ENCODE results near the gene PAX3. TPM values are rescaled to one million over a fixed set of nuclear protein-coding genes. Genes with fewer than 3 reads are reported as not detected.

PAX3 gene
- total and polyA plus RNA-seq, 2 experiments from 2014 or later = not detected

GRCh38 chr2:222283634-222284033, 15.2 kb downstream of the PAX3 start:
- Histone ChIP-seq H3K79me2 (ENCODE audit: insufficient read depth) (no peaks in the 10 kb centered on the region), H3K9me2 (ENCODE audit: insufficient read depth) (no peaks in the 10 kb centered on the region), H3K9ac (no peak overlapping the region), H3F3A (ENCODE audit: insufficient read depth) (no peaks in the 10 kb centered on the region), H3K4me3 (no peak overlapping the region), H3K36me3 (ENCODE audit: low read depth) (no peaks in the 10 kb centered on the region), H3K27ac (no peak overlapping the region), H3K9me3 (ENCODE audit: low read depth) (no peaks in the 10 kb centered on the region), H3K27me3 (replicated peaks; ENCODE audit: insufficient read depth) (peaks cover 18% of the 10 kb centered on the region), H3K4me1 (ENCODE audit: insufficient read depth) (no peaks in the 10 kb centered on the region), H3K4me2 (ENCODE audit: unreplicated experiment) (no peak overlapping the region), H4K20me1 (ENCODE audit: insufficient read depth) (no peaks in the 10 kb centered on the region), H2AFZ (no peak overlapping the region)
- 41 to 50% methylated on average over 8 of the region's 8 CpGs for whole genome bisulfite sequencing, 2 experiments (ENCODE audit: low coverage in 1 of 2, low lambda C conversion rate in 2 of 2, missing lambda C conversion rate in 2 of 2)
- TF ChIP-seq EZH2phosphoT487 (IDR thresholded peaks at IDR 0.05; ENCODE audit: insufficient read depth, low read depth) (no peak), EZH2 (IDR thresholded peaks at IDR 0.05; ENCODE audit: insufficient read depth, poor library complexity, severe bottlenecking) (no peak)
- in situ Hi-C loops (cut with MboI) = no loop called here
- no peak for DNase-seq

DNA sequence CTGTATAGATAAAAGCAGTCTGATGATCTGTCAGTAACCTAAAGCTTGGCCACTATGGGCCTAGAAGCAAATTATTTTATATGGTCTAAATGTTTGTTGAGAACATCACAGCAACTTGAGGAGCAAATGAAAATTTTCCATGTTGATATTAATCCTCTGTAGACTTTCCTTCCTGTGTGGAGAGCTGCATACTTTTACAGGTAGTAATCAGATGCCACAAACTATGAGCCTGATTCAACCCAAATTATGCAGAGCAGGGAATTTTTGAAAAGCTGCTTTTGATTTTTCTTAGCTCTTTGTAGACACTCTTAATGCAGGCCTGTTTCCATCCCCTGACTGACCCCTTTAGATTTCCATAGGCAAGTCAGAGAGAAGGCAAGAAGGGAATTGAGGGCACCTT, 17.3 kb downstream of the PAX3 start:
- no peaks in the 10 kb centered on the region for H3F3A ChIP-seq (ENCODE audit: insufficient read depth)
- in situ Hi-C loops (cut with MboI) = no loop called here
- no peaks in the 10 kb centered on the region for H3K27me3 ChIP-seq (replicated peaks; ENCODE audit: insufficient read depth)
- no peak overlapping the region for H3K4me3 ChIP-seq
- no peaks in the 10 kb centered on the region for H3K4me1 ChIP-seq (ENCODE audit: insufficient read depth)
- H2AFZ ChIP-seq = no peak overlapping the region
- H3K9me3 ChIP-seq (ENCODE audit: low read depth) = no peaks in the 10 kb centered on the region
- no peak for DNase-seq
- H4K20me1 ChIP-seq (ENCODE audit: insufficient read depth) = no peaks in the 10 kb centered on the region
- TF ChIP-seq EZH2phosphoT487 (IDR thresholded peaks at IDR 0.05; ENCODE audit: insufficient read depth, low read depth) = no peak
- TF ChIP-seq EZH2 (IDR thresholded peaks at IDR 0.05; ENCODE audit: insufficient read depth, poor library complexity, severe bottlenecking) = no peak
- H3K27ac ChIP-seq = no peak overlapping the region
- H3K9me2 ChIP-seq (ENCODE audit: insufficient read depth) = no peaks in the 10 kb centered on the region
- H3K9ac ChIP-seq = no peak overlapping the region
- H3K36me3 ChIP-seq (ENCODE audit: low read depth) = no peaks in the 10 kb centered on the region
- H3K4me2 ChIP-seq (ENCODE audit: unreplicated experiment) = no peak overlapping the region
- H3K79me2 ChIP-seq (ENCODE audit: insufficient read depth) = no peaks in the 10 kb centered on the region

- in situ Hi-C loops (cut with MboI) = no loop called here
- no peaks in the 10 kb centered on the region for H3K9me2 ChIP-seq (ENCODE audit: insufficient read depth)
- H4K20me1 ChIP-seq (ENCODE audit: insufficient read depth) = no peaks in the 10 kb centered on the region
- 15 to 17% methylated on average over 5 of the region's 5 CpGs for WGBS, 2 experiments (ENCODE audit: low coverage in 1 of 2, low lambda C conversion rate in 2 of 2, missing lambda C conversion rate in 2 of 2)
- H3K27ac ChIP-seq = no peak overlapping the region
- no peaks in the 10 kb centered on the region for H3K36me3 ChIP-seq (ENCODE audit: low read depth)
- no peaks in the 10 kb centered on the region for H3K4me1 ChIP-seq (ENCODE audit: insufficient read depth)
- no peak overlapping the region for H3K4me3 ChIP-seq
- DNase-seq = no peak
- no peak for TF ChIP-seq EZH2 (IDR thresholded peaks at IDR 0.05; ENCODE audit: insufficient read depth, poor library complexity, severe bottlenecking)
- no peak for TF ChIP-seq EZH2phosphoT487 (IDR thresholded peaks at IDR 0.05; ENCODE audit: insufficient read depth, low read depth)
- no peaks in the 10 kb centered on the region for H3K27me3 ChIP-seq (replicated peaks; ENCODE audit: insufficient read depth)
- H3K4me2 ChIP-seq (ENCODE audit: unreplicated experiment) = no peak overlapping the region
- H3K9ac ChIP-seq = no peak overlapping the region
- H3K9me3 ChIP-seq (ENCODE audit: low read depth) = no peaks in the 10 kb centered on the region
- no peak overlapping the region for H2AFZ ChIP-seq
- H3F3A ChIP-seq (ENCODE audit: insufficient read depth) = no peaks in the 10 kb centered on the region
- no peaks in the 10 kb centered on the region for H3K79me2 ChIP-seq (ENCODE audit: insufficient read depth)
Measured at GRCh38 chr2:222280795-222281194, 18.0 kb downstream of the PAX3 start.

DNA sequence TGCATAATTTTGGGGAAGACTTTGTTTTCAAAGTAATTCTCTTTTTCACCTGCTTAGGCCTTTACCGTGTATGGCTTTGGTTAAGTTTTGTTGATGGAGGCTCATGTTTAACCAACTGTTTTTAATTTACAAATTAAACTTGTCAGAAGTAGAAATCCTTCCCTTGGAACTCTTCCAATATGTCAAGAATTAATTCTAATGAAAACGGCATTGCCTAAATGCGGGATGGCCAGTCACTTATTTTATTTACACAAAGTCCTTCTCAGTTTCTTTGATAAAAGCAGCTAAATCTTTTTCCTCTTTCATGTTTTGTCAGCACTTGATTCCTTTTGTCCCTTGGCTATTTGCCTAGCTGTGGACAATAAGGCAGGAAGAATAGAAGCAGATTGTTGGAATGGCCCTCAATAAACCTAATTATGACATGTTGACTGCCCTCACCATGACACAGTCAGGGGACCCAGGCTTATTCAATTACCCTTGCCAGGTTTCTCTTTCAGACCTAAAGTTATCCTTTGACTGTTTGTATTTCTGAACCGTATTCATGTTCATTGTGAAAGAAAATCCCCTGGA, 26.3 kb downstream of the PAX3 start:
- H3K36me3 ChIP-seq (ENCODE audit: low read depth) = no peaks in the 10 kb centered on the region
- no peaks in the 10 kb centered on the region for H3F3A ChIP-seq (ENCODE audit: insufficient read depth)
- no peak overlapping the region for H2AFZ ChIP-seq
- no peaks in the 10 kb centered on the region for H3K9me3 ChIP-seq (ENCODE audit: low read depth)
- no peak overlapping the region for H3K9ac ChIP-seq
- no peaks in the 10 kb centered on the region for H3K9me2 ChIP-seq (ENCODE audit: insufficient read depth)
- no peak for DNase-seq
- in situ Hi-C loops (cut with MboI) = no loop called here
- H3K4me2 ChIP-seq (ENCODE audit: unreplicated experiment) = no peak overlapping the region
- no peaks in the 10 kb centered on the region for H3K4me1 ChIP-seq (ENCODE audit: insufficient read depth)
- no peaks in the 10 kb centered on the region for H4K20me1 ChIP-seq (ENCODE audit: insufficient read depth)
- TF ChIP-seq EZH2phosphoT487 (IDR thresholded peaks at IDR 0.05; ENCODE audit: insufficient read depth, low read depth) = no peak
- no peak for TF ChIP-seq EZH2 (IDR thresholded peaks at IDR 0.05; ENCODE audit: insufficient read depth, poor library complexity, severe bottlenecking)
- peaks cover 8% of the 10 kb centered on the region; the same call in 1 of the 2 replicates for H3K27me3 ChIP-seq (replicated peaks; ENCODE audit: insufficient read depth)
- no peak overlapping the region for H3K27ac ChIP-seq
- no peak overlapping the region for H3K4me3 ChIP-seq
- H3K79me2 ChIP-seq (ENCODE audit: insufficient read depth) = no peaks in the 10 kb centered on the region
- 27 to 36% methylated on average over 4 of the region's 4 CpGs for WGBS, 2 experiments (ENCODE audit: low coverage in 1 of 2, low lambda C conversion rate in 2 of 2, missing lambda C conversion rate in 2 of 2)

GRCh38 chr2:222271854-222272253, 26.9 kb downstream of the PAX3 start:
- in situ Hi-C loops (cut with MboI) = no loop called here
- peaks cover 8% of the 10 kb centered on the region; the same call in 1 of the 2 replicates for H3K27me3 ChIP-seq (replicated peaks; ENCODE audit: insufficient read depth)
- H3K4me1 ChIP-seq (ENCODE audit: insufficient read depth) = no peaks in the 10 kb centered on the region
- no peak overlapping the region for H3K27ac ChIP-seq
- no peak overlapping the region for H2AFZ ChIP-seq
- no peaks in the 10 kb centered on the region for H3K9me2 ChIP-seq (ENCODE audit: insufficient read depth)
- no peak for DNase-seq
- H4K20me1 ChIP-seq (ENCODE audit: insufficient read depth) = no peaks in the 10 kb centered on the region
- H3K4me3 ChIP-seq = no peak overlapping the region
- H3K4me2 ChIP-seq (ENCODE audit: unreplicated experiment) = no peak overlapping the region
- no peaks in the 10 kb centered on the region for H3K79me2 ChIP-seq (ENCODE audit: insufficient read depth)
- WGBS, 2 experiments (ENCODE audit: low coverage in 1 of 2, low lambda C conversion rate in 2 of 2, missing lambda C conversion rate in 2 of 2) = 61% methylated on average over 5 of the region's 5 CpGs
- no peak for TF ChIP-seq EZH2phosphoT487 (IDR thresholded peaks at IDR 0.05; ENCODE audit: insufficient read depth, low read depth)
- TF ChIP-seq EZH2 (IDR thresholded peaks at IDR 0.05; ENCODE audit: insufficient read depth, poor library complexity, severe bottlenecking) = no peak
- no peaks in the 10 kb centered on the region for H3F3A ChIP-seq (ENCODE audit: insufficient read depth)
- no peak overlapping the region for H3K9ac ChIP-seq
- H3K9me3 ChIP-seq (ENCODE audit: low read depth) = no peaks in the 10 kb centered on the region
- no peaks in the 10 kb centered on the region for H3K36me3 ChIP-seq (ENCODE audit: low read depth)
